Ammon's horn (tissue), 1 donor: ENCODE measurements around the gene CHN2.
"Not testable (repeated sequence)": the region's sequence is repeated elsewhere in the genome, so short reads cannot be mapped to it uniquely, and the experiment has no call there.

Experiments
- DNase-seq: peaks from one replicate; pipeline ENCODE4 v3.0.0-alpha.2; 2016; ENCODE audit warnings: low spot score

CHN2 gene

GRCh38 chr7:29189743-29190201 is 4.8 kb upstream of the CHN2 start:
- DNase-seq: peak; percentile 79

- DNase-seq: no peak
Measured at GRCh38 chr7:29190349-29191045, 4.1 kb upstream of the CHN2 start.

DNA sequence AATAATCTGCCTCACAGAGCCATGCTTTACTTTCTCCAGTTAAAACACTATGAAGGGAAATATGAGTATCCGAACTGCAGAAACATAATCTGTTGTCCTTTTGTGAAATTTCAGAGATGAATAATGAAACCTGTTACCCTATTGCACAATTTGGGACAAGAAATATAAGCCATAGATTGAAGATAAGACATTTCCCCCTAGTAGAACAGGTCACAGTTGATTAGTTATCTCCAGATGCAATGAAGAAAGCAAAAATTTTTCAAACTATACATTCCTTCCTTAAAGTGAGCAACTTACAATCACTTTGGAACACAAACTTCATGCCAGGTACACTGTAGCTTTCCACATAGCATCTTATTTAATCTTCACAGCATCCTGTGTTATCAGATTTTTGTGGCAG is 2.3 kb upstream of the CHN2 start:
- no peak for DNase-seq

GRCh38 chr7:29192811-29193210 is 1.8 kb upstream of the CHN2 start:
- DNase-seq: no peak

DNA sequence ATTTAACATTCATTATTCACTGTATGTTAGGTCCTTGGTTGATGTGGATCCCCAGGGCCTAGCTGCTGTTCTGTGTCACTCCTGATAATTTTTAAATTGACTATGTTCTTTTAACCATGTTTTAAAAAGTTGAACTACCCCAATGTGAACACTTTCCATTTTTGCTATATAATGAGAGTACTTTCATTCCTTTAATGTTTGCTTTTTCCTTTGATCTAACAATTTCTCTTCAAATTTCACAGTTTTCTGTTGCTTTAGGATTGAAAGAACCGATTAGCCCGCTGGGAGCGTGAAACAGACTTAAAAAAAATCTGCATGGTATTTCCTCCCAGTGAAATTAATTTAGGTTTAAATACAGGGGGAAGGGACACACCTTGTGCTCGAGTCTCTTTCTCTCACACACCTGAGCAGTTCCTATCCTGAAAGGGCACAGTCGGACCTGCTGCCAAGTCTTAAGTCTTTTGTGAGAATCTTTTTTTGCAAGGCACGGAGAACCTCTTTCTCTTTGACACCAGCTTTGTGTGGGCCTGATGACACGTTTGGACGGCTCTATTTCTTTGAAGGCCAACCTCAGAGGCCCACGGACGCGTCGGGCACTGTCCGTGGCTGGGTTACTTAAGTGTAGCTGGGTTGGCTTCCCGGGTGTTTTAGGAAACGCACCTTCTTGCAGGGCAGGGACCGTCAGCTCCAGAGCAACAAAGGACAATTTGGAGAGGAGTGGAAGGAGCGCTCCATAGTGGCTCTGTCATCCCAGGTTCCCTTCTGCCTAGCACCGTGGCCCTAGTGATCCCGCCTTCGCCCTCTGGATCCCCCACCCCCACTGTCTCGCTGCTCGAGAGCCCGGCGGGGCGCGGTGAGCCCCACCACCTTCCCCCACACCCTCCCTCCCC is 1.0 kb upstream of the CHN2 start:
- DNase-seq: peak; percentile 16

- peak; percentile 11 for DNase-seq
Measured at GRCh38 chr7:29194206-29194593, 375 bp upstream of the CHN2 start.

- DNase-seq: no peak
Measured at GRCh38 chr7:29196191-29196590, 1.6 kb downstream of the CHN2 start.

GRCh38 chr7:29196971-29197595 is 2.5 kb downstream of the CHN2 start:
- DNase-seq: no peak

DNA sequence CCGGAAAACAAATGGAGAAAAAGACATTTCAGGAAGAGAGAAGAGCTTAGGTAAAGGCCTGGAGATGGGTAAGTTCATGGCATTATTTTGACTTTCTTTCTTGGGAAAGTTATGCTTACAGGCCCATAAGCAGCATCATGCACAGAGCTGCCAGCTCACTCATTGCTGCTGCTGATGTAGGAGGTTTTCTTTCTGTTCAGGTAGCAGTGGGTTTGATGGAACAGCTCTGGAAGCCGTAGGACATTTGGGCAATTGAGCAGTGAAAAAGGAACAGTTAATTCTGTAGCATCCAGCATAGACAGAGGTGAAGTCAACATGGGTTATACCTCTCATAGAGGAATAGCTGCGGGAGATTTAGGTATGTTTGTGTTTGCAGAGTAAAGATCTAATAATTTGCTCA is 3.3 kb downstream of the CHN2 start:
- DNase-seq: no peak

- DNase-seq: no peak
Measured at GRCh38 chr7:29199776-29200175, 5.2 kb downstream of the CHN2 start.

DNA sequence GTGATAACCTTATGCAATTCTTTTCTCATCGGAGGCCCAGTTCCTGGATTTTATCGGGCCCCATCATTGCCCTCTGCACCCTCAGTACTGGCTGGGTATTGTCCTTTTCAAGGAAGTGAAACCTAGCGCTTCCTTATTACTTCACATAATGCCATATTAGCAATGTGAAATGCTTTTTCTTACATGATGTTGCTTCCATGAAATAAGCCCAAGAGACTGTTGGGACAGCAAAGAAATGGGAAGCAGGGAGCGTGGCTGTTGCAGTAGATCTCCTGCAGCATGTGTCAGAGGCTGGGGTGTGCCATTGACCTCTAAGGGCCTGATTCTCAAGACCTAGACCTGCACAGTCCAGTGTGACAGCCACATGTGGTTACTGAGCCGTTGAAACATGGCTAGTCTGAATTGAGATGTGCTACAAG is 8.1 kb downstream of the CHN2 start:
- DNase-seq: peak; percentile 21

DNA sequence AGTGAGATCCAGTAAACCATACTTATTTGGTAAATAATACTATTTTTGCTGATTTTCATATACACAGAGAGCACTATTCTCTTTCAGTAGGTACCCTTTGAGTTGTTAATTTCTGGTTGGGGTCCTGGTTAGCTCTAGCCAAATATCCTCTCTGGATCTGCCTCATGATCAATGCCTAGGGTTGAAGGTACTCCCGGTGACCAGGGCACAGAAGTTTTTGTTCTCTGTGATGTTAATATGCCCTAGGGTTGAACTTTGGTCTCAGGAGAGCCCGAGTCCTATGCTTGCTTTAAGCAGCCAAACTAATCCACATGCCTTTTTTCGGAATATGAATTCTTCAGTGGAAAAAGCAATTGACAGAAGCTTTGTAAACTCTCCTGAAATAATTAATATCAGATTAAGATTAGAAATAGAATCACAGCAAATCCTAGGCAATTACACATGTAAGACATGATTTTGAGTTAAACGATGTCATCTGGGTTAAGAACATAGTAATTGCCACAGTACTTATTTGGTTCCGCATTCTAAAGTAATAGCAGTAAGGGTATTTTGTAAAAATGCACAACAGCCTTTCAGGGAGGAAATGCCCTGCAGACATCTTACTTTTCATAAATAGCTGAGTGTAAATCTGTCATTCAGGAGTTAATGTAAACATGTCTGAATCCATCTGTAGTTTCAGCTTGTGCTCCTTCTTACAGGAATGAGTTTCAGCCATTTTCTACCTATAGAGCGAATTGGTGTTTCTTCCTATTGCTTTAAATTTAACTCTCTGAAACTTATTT is 10.1 kb downstream of the CHN2 start:
- DNase-seq: no peak

- DNase-seq: peak; percentile 28
Measured at GRCh38 chr7:29207162-29207801, 12.7 kb downstream of the CHN2 start.

GRCh38 chr7:29208410-29209250 is 14.1 kb downstream of the CHN2 start:
- no peak for DNase-seq

GRCh38 chr7:29209745-29210144 is 15.2 kb downstream of the CHN2 start:
- no peak for DNase-seq

GRCh38 chr7:29212736-29213135 is 18.2 kb downstream of the CHN2 start:
- DNase-seq: not testable (repeated sequence)

DNA sequence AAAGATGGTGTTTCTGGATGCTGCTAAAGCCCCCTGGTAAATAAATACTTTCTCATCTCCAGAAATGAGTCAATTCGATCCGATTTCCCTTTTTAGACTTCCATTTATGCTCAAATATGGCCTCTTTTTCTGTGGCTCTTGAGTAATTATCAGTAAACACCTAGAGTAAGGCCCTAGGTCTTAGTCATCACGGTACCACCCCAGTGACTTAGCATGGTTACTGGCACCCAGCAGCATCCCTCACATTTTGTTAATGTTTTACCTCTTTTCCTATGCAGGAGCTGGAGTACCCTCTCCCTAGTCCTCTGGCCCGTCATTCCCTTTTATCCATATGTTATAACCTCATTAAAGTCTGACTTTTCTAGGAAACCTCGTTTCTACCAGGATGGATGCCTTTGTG is 19.5 kb downstream of the CHN2 start:
- DNase-seq: no peak

- no peak for DNase-seq
Measured at GRCh38 chr7:29214816-29215215, 20.2 kb downstream of the CHN2 start.

DNA sequence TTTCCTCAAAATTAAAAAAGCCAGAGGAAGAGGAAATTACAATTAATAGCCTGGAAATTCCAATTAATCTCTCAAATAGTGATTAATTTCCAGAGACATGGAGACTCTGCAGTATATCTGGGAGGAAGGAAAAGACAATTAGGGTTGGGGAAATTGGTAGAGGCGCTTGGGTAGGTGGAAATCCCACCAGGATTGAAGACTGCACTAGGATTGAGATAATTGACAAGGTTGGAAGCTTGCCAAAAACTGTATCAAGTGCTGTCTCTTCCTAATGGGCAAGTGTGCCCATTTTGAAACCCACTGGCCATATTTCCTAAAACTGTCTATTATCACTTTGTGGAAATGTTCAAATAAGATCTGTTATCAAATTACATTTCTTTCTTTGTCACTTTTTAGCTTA is 21.6 kb downstream of the CHN2 start:
- DNase-seq: no peak

- no peak for DNase-seq
Measured at GRCh38 chr7:29217113-29217512, 22.5 kb downstream of the CHN2 start.

GRCh38 chr7:29224726-29225125 is 30.2 kb downstream of the CHN2 start:
- no peak for DNase-seq
